H9 (cell line): ENCODE measurements around the gene DPP10. TPM values are rescaled to one million over a fixed set of nuclear protein-coding genes. Genes with fewer than 3 reads are reported as not detected.

Source experiments
- DNase-seq: peaks from one replicate; pipeline ENCODE4 v3.0.0-alpha.2; 2017
- H2AFZ ChIP-seq: one replicate; pipeline ENCODE4 v1.6.1; 2013; ENCODE audit warnings: mild to moderate bottlenecking, low read length, control low read depth, moderate library complexity
- H2AK5ac ChIP-seq: 2 replicates; pipeline ENCODE4 v1.6.1; 2013; ENCODE audit warnings: low read length, control low read depth, mixed read lengths; ENCODE audit not compliant: insufficient read length
- H2BK120ac ChIP-seq: one replicate; pipeline ENCODE4 v1.6.1; 2013; ENCODE audit warnings: low read depth, mild to moderate bottlenecking, low read length, control low read depth, inconsistent platforms; ENCODE audit not compliant: poor library complexity, severe bottlenecking
- H2BK12ac ChIP-seq: 2 replicates; pipeline ENCODE4 v1.6.1; 2013; ENCODE audit warnings: low read length, control low read depth, mixed read lengths, low read depth; ENCODE audit not compliant: insufficient read length
- H2BK15ac ChIP-seq: 2 replicates; pipeline ENCODE4 v1.6.1; 2013; ENCODE audit warnings: low read depth, low read length, control low read depth
- H2BK20ac ChIP-seq: one replicate; pipeline ENCODE4 v1.6.1; 2013; ENCODE audit warnings: low read depth, mild to moderate bottlenecking, low read length, control low read depth, inconsistent platforms; ENCODE audit not compliant: poor library complexity, severe bottlenecking
- H2BK5ac ChIP-seq: 2 replicates; pipeline ENCODE4 v1.6.1; 2013; ENCODE audit warnings: low read length, control low read depth, mixed read lengths; ENCODE audit not compliant: insufficient read length
- H3K14ac ChIP-seq: 2 replicates; pipeline ENCODE4 v1.6.1; 2013; ENCODE audit warnings: low read length, control low read depth; ENCODE audit not compliant: insufficient read depth
- H3K18ac ChIP-seq: 2 replicates; pipeline ENCODE4 v1.6.1; 2013; ENCODE audit warnings: low read depth, mild to moderate bottlenecking, mixed read lengths, low read length, control low read depth; ENCODE audit not compliant: insufficient read length
- H3K23ac ChIP-seq: 2 replicates; pipeline ENCODE4 v1.6.1; 2013; ENCODE audit warnings: low read length, control low read depth, mixed read lengths, low read depth; ENCODE audit not compliant: insufficient read length
- H3K23me2 ChIP-seq: 2 replicates; pipeline ENCODE4 v1.6.1; 2013; ENCODE audit warnings: low read depth, mild to moderate bottlenecking, mixed read lengths, low read length, control low read depth; ENCODE audit not compliant: insufficient read length, poor library complexity, severe bottlenecking
- H3K27ac ChIP-seq: 2 replicates; pipeline ENCODE4 v1.5.1; 2013; ENCODE audit warnings: low read length, control low read depth, mixed read lengths, low read depth; ENCODE audit not compliant: insufficient read length
- H3K27me3 ChIP-seq: 2 replicates; pipeline ENCODE4 v1.6.1; 2013; ENCODE audit warnings: low read length, control low read depth, inconsistent platforms; ENCODE audit not compliant: insufficient read depth
- H3K4ac ChIP-seq: 2 replicates; pipeline ENCODE4 v1.6.1; 2013; ENCODE audit warnings: low read depth, mild to moderate bottlenecking, control low read depth, inconsistent platforms, low read length, moderate library complexity
- H3K4me1 ChIP-seq: 2 replicates; pipeline ENCODE4 v1.6.1; 2013; ENCODE audit warnings: low read length, control low read depth, inconsistent platforms; ENCODE audit not compliant: insufficient read depth
- H3K4me2 ChIP-seq: 2 replicates; pipeline ENCODE4 v1.6.1; 2013; ENCODE audit warnings: low read length, control low read depth, mixed read lengths; ENCODE audit not compliant: insufficient read length, insufficient read depth
- H3K56ac ChIP-seq: 2 replicates; pipeline ENCODE4 v1.6.1; 2013; ENCODE audit warnings: low read depth, mild to moderate bottlenecking, mixed read lengths, low read length, control low read depth; ENCODE audit not compliant: insufficient read length
- H3K79me1 ChIP-seq: 2 replicates; pipeline ENCODE4 v1.6.1; 2013; ENCODE audit warnings: low read depth, mild to moderate bottlenecking, moderate library complexity, low read length, control low read depth, inconsistent platforms; ENCODE audit not compliant: insufficient read depth, poor library complexity, severe bottlenecking
- H3K79me2 ChIP-seq: 2 replicates; pipeline ENCODE4 v1.6.1; 2013; ENCODE audit warnings: low read length, control low read depth, inconsistent platforms; ENCODE audit not compliant: insufficient read depth
- H3K9ac ChIP-seq: 2 replicates; pipeline ENCODE4 v1.6.1; 2013; ENCODE audit warnings: low read length, control low read depth, mixed read lengths; ENCODE audit not compliant: insufficient read length; ENCODE audit errors: extremely low read depth
- H3K9me3 ChIP-seq: one replicate; pipeline ENCODE4 v1.6.1; 2013; ENCODE audit warnings: low read depth, low read length, inconsistent platforms; ENCODE audit not compliant: control insufficient read depth
- H3T11ph ChIP-seq: one replicate; pipeline ENCODE4 v1.6.1; 2013; ENCODE audit warnings: mild to moderate bottlenecking, low read length, control low read depth, inconsistent platforms
- H4K20me1 ChIP-seq: one replicate; pipeline ENCODE4 v1.6.1; 2013; ENCODE audit not compliant: control insufficient read depth, insufficient read length, insufficient read depth
- H4K5ac ChIP-seq: 2 replicates; pipeline ENCODE4 v1.6.1; 2013; ENCODE audit warnings: low read depth, mild to moderate bottlenecking, mixed read lengths, low read length, control low read depth; ENCODE audit not compliant: insufficient read length
- H4K8ac ChIP-seq: replicated peaks from 2 replicates; pipeline ENCODE4 v1.6.1; 2013; ENCODE audit warnings: low read length, control low read depth, mixed read lengths, low read depth; ENCODE audit not compliant: insufficient read length
- H4K91ac ChIP-seq: 2 replicates; pipeline ENCODE4 v1.6.1; 2013; ENCODE audit warnings: low read depth, mild to moderate bottlenecking, moderate library complexity, mixed read lengths, low read length, control low read depth; ENCODE audit not compliant: insufficient read length
- H3K27ac Mint-ChIP-seq, 3 experiments: 2 replicates in 2 of 3; 3 replicates in 1 of 3; pipeline ENCODE4 v1.8.0; 2020 to 2021; ENCODE audit warnings: mixed read lengths in 3 of 3, mild to moderate bottlenecking in 1 of 3, moderate library complexity in 1 of 3
- H3K27me3 Mint-ChIP-seq: 2 replicates; pipeline ENCODE4 v1.8.0; 2021; ENCODE audit warnings: low read depth, mild to moderate bottlenecking, moderate library complexity, mixed read lengths
- H3K36me3 Mint-ChIP-seq, 3 experiments: 2 replicates in 2 of 3; 3 replicates in 1 of 3; pipeline ENCODE4 v1.8.0; 2020 to 2021; ENCODE audit warnings: low read depth in 3 of 3, mixed read lengths in 3 of 3; ENCODE audit not compliant: insufficient read depth in 1 of 3
- H3K4me1 Mint-ChIP-seq, 2 experiments: 2 replicates each; pipeline ENCODE4 v1.8.0; 2020; ENCODE audit warnings: mixed read lengths in 2 of 2
- H3K4me3 Mint-ChIP-seq, 2 experiments: 2 replicates in 1 of 2; 3 replicates in 1 of 2; pipeline ENCODE4 v1.8.0; 2020 to 2021; ENCODE audit warnings: mild to moderate bottlenecking in 2 of 2, mixed read lengths in 2 of 2, moderate library complexity in 1 of 2
- H3K9me3 Mint-ChIP-seq, 2 experiments: 2 replicates in 1 of 2; 3 replicates in 1 of 2; pipeline ENCODE4 v1.8.0; 2020; ENCODE audit warnings: mild to moderate bottlenecking in 2 of 2, mixed read lengths in 2 of 2, moderate library complexity in 1 of 2
- CTCF ChIP-seq: fragments of 200-600 bp; sonication (generic); conservative IDR thresholded peaks from 3 replicates; pipeline ENCODE4 v1.8.0; 2021; ENCODE audit warnings: antibody characterized with exemption, mild to moderate bottlenecking
- WGBS: extraction: QIAGEN DNeasy Blood & Tissue Kit; methylation state at CpG from one replicate; pipeline ENCODE4 v1.1.7; 2013; ENCODE audit warnings: missing lambda C conversion rate, low lambda C conversion rate, mixed read lengths; ENCODE audit not compliant: insufficient read length; ENCODE audit errors: extremely low coverage; 5-methylcytosine and 5-hydroxymethylcytosine counted together
- total RNA-seq: library from RNA; stranded (reverse); gene quantifications from 2 replicates; pipeline ENCODE4 v1.2.1, GENCODE V29; 2021

Gene DPP10
- total RNA-seq, 1 experiment from 2014 or later, result 11.3 TPM

- Mint-ChIP-seq H3K27me3 (no peaks in the 10 kb centered on the region), H3K4me3 (no peak overlapping the region), H3K4me1 (peaks cover 9 to 22% of the 10 kb centered on the region in 2 experiments), H3K9me3 (peaks cover 3 to 5% of the 10 kb centered on the region in 2 experiments; a peak in 3 of 5 replicates), H3K27ac (peak overlapping the region; percentile 1 to 79 (median 33); a peak in 4 of 7 replicates), H3K36me3 (peaks cover 2 to 10% (median 4%) of the 10 kb centered on the region in 3 experiments; a peak in 4 of 7 replicates)
- H3T11ph ChIP-seq, result no peak overlapping the region
- H2BK12ac ChIP-seq, result no peak overlapping the region
- no peak overlapping the region for H4K8ac ChIP-seq
- H3K9me3 ChIP-seq, result no peaks in the 10 kb centered on the region
- no peak overlapping the region for H3K9ac ChIP-seq
- no CpG with 5 or more reads among the region's 2 CpGs for WGBS
- H2AK5ac ChIP-seq, result no peak overlapping the region
- no peak overlapping the region for H2BK5ac ChIP-seq
- no peaks in the 10 kb centered on the region for H3K79me2 ChIP-seq
- peak; percentile 57 for TF ChIP-seq CTCF
- no peak overlapping the region for H3K18ac ChIP-seq
- H3K27me3 ChIP-seq, result no peaks in the 10 kb centered on the region
- no peak overlapping the region for H4K91ac ChIP-seq
- no peak overlapping the region for H3K23ac ChIP-seq
- H4K20me1 ChIP-seq, result no peaks in the 10 kb centered on the region
- no peaks in the 10 kb centered on the region for H3K79me1 ChIP-seq
- no peak overlapping the region for H2BK15ac ChIP-seq
- H3K4ac ChIP-seq, result no peak overlapping the region
- no peak for DNase-seq
- H3K23me2 ChIP-seq, result no peaks in the 10 kb centered on the region
- H3K14ac ChIP-seq, result no peak overlapping the region
- no peak overlapping the region for H4K5ac ChIP-seq
- no peak overlapping the region for H2AFZ ChIP-seq
- H3K4me2 ChIP-seq, result no peak overlapping the region
- H2BK120ac ChIP-seq, result no peak overlapping the region
- no peaks in the 10 kb centered on the region; the same call in 1 of the 2 replicates for H3K4me1 ChIP-seq
- H3K27ac ChIP-seq, result no peak overlapping the region
- H3K56ac ChIP-seq, result no peak overlapping the region
- H2BK20ac ChIP-seq, result no peak overlapping the region
Observed at GRCh38 chr2:115650827-115651226, 1208.4 kb downstream of the DPP10 start.
